ENCODE measurements around the gene DHRS13. TPM values are rescaled to one million over a fixed set of nuclear protein-coding genes. Genes with fewer than 3 reads are reported as not detected.
"Not testable (repeated sequence)": the region's sequence is repeated elsewhere in the genome, so short reads cannot be mapped to it uniquely, and the experiment has no call there.

Gene DHRS13
- polyA plus RNA-seq, 4 donors = 13.2 to 18.0 (median 15.2) TPM

DNA sequence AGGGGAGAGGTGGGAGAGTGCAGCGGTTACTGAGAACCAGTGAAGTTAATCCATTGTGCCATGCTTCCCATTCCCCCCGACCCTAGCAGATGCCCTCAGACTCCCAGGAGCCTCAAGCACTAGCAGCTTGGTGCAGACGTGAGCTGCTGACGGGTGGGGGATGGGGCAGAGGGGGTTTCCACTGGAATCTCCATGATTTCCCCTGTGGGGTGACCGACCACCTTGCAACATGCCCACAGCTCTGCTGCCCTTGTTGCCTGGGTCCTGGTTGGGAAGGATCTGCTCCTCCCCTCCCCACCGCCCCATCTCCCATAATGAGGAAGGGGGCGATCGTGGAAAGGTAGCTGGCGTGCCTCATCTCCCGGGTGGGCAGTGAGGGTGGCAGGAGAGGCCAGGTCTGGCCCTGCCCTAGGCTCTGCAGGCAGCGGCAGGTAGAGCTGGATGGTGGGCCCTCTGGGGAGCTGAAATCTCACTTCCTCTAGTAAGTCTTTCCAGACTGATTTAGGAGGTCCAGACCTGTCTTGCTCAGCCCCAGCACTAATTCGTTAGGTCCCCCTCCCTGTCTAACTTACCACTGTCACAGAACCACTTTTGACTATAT, 14.9 kb downstream of the DHRS13 start:
- DNase-seq (ENCODE audit: low read depth in 4 of 4, low spot score in 2 of 4) = no peak

DNA sequence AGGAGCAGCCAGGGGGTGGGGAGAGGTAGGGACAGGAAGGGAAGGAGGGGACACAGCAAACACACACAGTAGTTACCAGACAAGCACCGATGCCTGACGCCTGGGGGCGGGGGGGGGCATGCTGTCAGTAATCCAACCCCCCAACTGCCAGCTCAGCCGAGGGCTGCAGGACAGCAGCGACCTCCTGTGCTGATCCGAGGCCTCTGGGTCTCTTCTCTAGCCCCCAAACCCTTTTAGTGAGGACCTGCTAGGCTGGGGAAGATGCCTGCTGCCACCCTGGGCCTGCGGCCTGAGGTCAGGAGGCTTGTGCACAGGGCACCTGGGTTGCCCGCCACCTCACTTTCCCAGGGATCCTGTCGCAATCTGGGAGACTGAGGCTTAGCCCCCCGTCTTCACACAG, 16.9 kb downstream of the DHRS13 start:
- DNase-seq (ENCODE audit: low read depth in 4 of 4, low spot score in 2 of 4) = no peak

GRCh38 chr17:28885363-28885762, 17.5 kb downstream of the DHRS13 start:
- no peak for DNase-seq (ENCODE audit: low read depth in 4 of 4, low spot score in 2 of 4)

DNA sequence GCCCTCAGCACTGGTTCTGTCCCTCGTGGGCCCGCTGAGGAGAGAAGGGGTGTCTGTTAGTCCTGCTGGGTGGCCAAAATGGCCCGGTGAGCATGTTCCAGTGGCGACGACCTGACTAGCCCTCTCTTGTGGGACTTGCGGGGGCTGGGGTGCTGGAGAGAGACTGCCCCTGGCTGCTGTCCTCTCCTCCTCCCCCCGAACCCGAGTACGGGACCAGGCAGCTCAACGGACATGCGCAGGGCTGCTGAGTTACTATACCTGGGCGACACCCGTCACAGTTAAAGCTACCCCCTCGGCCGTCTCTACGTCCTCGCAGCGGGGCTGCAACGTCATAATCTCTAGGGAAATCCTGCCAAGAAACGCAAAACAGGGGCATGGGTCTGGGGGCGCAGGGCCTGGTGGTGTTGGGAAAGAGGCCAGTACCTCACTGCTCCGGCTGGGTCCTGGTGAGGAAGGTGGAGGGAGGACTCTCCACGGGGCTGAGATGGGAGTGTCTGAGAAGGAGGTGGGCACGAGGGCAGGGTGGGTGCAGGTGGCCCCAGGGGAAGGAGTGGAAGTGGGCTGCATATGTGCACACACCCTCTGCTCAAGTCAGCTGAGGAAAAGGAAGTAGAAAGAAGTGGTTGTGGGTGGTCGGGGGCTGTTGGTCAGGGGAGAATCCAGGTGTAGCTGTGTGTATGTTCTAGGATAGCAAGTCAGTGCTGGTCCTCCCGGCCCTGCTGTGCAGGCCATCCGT, 18.7 kb downstream of the DHRS13 start:
- DNase-seq (ENCODE audit: low read depth in 4 of 4, low spot score in 2 of 4) = no peak

GRCh38 chr17:28882154-28882895, 20.6 kb downstream of the DHRS13 start:
- no peak for DNase-seq (ENCODE audit: low read depth in 4 of 4, low spot score in 2 of 4)

GRCh38 chr17:28881533-28882056, 21.3 kb downstream of the DHRS13 start:
- DNase-seq (ENCODE audit: low read depth in 4 of 4, low spot score in 2 of 4) = no peak

GRCh38 chr17:28880572-28880945, 22.3 kb downstream of the DHRS13 start:
- DNase-seq (ENCODE audit: low read depth in 4 of 4, low spot score in 2 of 4) = no peak

DNA sequence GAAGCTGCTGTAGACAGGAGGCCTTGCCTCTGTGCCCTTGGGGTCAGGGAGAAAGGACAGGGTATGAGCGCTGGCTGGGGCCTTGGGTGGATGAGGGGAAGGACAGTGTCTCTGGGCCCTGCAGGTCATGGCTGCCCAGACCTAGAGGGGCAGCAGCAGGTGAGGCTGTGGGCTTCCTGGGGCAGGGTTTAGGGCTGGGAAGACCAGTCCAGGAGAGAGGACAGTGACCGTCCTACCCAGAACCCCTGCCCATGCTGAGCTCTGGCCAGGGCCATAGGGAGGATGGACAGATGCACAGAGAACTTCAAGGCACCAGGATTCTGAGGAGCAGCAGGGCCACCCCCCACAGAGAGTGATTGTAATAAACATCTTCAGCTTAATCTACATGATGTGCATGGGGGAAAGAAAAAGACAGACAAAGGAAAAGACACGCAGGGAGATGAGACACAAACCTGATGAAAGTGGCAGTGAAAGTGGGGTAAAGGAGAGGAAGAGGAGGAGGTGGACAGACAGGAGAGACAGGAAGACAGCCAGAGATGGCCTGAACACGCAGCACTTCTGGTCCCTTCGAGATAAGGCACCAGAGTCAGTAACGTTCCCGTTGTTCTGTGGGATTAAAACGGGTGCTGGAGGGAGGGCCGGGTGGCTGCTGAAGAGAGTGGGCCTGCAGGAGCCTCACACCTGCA, 22.9 kb downstream of the DHRS13 start:
- DNase-seq (ENCODE audit: low read depth in 4 of 4, low spot score in 2 of 4) = no peak

DNA sequence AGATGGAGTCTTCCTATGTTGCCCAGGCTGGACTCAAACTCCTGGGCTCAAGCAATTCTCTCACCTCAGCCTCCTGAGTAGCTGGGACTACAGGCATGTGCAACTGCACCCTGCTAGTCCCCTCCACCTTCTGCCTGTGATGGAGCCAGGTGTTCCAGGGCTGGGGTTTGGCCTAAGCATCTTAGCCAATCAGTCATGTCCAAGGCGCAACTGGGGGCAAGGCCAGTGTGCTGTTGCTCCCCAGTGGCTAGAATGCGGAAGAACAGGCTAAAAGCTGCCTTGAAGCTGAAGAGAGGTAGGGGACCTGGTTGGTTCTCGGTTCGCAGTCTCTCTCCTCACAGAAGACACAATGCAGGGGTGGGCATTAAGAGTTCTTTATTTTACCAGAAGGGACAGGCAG, 23.9 kb downstream of the DHRS13 start:
- no peak for DNase-seq (ENCODE audit: low read depth in 4 of 4, low spot score in 2 of 4)

DNA sequence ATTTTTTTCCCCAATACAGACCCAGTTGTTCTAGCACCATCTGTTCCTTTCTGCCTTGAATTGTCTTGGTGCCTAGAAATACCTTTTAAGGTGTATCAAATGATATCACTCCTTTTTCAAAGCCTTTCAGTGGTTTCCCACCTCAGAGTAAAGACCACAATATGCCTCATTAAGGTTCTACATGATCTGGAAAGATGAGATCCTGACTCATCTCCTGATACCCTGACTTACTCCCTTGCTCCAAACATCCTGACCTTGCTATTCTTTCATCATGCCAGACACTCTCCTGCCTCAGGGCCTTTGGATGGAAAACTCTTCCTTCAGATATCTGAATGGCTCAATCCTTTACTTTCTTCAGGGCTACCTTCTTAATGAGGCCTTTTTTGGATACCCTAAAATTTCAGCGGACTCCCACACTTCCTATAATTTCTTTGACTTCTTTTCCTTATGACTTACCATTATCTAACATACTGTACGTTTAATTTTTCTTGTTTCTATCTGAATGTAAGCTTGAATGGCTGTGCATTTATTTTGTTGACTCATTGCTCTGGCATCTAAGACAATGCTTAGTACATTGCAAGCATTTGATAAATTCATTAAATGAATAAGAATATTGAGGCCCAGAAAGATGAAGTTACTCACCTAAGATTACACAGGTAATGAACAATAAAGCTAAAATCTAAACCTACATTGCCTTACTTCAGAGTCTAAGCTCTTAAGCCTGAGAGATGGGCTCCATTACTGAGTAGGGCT, 24.5 kb downstream of the DHRS13 start:
- no peak for DNase-seq (ENCODE audit: low read depth in 4 of 4, low spot score in 2 of 4)

GRCh38 chr17:28877150-28877711, 25.6 kb downstream of the DHRS13 start:
- not testable (repeated sequence) for DNase-seq (ENCODE audit: low read depth in 4 of 4, low spot score in 2 of 4)

DNA sequence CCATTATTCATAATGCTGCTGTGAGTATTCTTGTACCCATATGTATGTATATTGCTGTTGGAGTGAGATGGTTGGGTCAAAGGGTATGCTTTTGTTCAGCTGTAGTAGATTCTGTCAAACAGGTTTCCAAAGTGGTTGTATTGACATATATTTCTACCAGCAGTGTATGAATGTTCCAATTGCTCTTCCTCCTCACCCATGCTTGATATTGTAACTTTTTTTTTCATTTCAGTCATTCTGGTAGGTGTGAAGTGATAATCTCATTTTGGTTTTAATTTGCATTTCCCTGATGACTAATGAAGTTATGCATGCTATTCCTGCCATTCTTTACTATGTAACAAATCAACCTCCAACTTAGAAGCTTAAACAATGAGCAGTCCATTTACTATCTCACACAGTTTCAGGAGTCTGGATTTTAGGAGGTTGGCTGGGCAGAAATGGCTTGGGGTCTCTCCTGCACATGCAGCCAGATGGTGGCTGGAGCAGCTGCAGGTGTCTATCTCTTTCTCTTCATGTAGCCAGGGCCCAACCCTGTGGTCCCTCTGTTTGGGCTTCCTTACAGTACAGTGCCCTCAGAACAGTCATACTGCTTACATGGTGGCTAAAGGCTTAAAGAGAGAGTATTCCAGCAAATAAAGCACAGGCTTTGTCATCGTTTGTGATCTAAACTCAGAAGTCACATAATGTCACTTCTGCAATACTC, 26.9 kb downstream of the DHRS13 start:
- no peak for DNase-seq (ENCODE audit: low read depth in 4 of 4, low spot score in 2 of 4)

- no peak for DNase-seq (ENCODE audit: low read depth in 4 of 4, low spot score in 2 of 4)
These were observed 28.1 kb downstream of the DHRS13 start for GRCh38 chr17:28874750-28875149.

DNA sequence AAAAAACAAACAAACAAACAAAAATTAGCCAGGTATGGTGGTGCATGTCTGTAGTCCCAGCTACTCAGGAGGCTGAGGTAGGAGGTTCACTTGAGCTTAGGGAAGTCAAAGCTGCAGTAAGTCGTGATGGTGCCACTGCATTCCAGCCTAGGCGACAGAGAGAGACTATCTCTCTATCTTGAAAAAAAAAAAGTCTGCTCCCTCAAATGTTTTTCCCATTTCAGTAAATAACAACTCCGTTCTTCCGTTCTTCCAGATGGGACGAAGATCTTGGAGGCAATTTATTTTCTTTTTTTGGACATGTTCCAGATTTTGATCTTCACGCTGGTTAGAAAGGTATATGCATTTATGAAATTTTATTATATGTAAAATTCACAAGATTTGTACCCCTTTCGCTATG, 29.0 kb downstream of the DHRS13 start:
- no peak for DNase-seq (ENCODE audit: low read depth in 4 of 4, low spot score in 2 of 4)

DNA sequence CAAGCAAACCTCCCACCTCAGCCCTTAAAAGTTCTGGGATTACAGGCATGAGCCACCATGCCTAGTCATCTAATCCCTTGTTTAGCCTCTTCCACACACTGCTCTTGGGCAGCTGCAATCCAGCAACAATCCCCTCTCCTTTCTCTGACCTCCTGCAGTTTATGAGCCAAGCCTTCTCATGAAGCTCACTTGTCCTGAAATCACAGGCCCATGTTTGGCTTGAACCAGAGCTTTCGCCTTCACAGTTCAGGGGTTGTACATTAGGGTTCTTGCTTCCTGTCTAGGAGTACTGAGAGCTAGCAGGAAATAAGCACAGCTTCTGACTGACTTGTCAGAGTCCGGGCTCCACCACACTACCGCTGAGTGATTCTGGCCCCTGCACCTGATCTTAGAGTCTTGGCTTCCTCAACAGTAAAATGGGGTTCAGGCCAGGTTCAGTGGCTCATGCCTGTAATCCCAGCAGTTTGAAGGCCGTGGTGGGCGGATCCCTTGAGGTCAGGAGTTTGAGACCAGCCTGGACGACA, 31.8 kb downstream of the DHRS13 start:
- DNase-seq (ENCODE audit: low read depth in 4 of 4, low spot score in 2 of 4) = no peak

GRCh38 chr17:28867276-28867675, 35.6 kb downstream of the DHRS13 start:
- no peak for DNase-seq (ENCODE audit: low read depth in 4 of 4, low spot score in 2 of 4)

DNA sequence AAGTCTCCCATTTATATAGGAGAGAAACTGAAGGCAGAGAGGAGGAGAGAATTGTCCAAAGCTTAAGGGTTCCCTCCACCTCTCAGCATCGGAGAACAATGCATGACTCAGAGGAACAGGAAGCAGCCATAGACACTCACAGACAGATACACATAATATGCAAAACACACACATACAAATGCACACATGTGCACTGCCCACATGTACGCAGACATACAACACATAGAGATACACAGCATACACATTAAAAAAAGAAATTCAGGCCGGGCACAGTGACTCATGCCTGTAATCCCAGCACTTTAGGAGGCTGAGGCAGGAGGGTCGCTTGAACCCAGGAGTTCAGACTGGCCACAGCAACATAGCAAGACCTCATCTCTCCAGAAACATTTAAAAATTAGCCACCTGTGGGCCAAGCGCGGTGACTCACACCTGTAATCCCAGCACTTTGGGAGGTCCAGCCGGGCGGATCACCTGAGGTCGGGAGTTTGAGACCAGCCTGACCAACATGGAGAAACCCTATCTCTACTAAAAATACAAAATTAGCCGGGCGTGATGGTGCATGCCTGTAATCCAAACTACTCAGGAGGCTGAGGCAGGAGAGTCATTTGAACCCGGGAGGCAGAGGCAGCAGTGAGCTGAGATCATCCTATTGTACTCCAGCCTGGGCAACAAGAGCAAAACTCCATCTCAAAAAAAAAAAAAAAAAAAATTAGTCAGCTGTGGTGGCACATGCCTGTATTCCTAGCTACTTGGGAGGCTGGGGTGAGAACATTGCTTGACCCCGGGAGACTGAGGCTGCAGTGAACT, 36.7 kb downstream of the DHRS13 start:
- DNase-seq (ENCODE audit: low read depth in 4 of 4, low spot score in 2 of 4) = no peak
